MCF 10A (cell line): Measurements from ENCODE around the gene RGS3. TPM values are rescaled to one million over a fixed set of nuclear protein-coding genes. Genes with fewer than 3 reads are reported as not detected.

Experiments
- BruUV-seq: library from RNA; stranded (reverse); fragments of 400-500 nt; replicated peaks from 2 replicates; lab custom pipeline; 2021; lab: Mats Ljungman, UMichigan
- CTCF ChIA-PET: fragments of 300-600 bp; sonication (Branson Sonifier 250); formaldehyde crosslinking; extraction: SDS; loops from one replicate; lab custom pipeline; 2021; ENCODE audit warnings: antibody characterized with exemption, inconsistent platforms; lab: Yijun Ruan, JAX
- POLR2A ChIA-PET: fragments of 300-600, 350-650 bp; sonication (Branson Sonifier 250); formaldehyde crosslinking; extraction: SDS; loops from one replicate; lab custom pipeline; 2020; ENCODE audit warnings: antibody characterized with exemption, inconsistent platforms; lab: Yijun Ruan, JAX
- DNase-seq: peaks from one replicate; pipeline ENCODE4 v3.0.0-alpha.2; 2018; ENCODE audit not compliant: unreplicated experiment
- H3K27ac Mint-ChIP-seq: one replicate; pipeline ENCODE4 v1.8.0; 2022; ENCODE audit warnings: mild to moderate bottlenecking, low read depth, mixed read lengths; ENCODE audit not compliant: unreplicated experiment
- H3K27me3 Mint-ChIP-seq: one replicate; pipeline ENCODE4 v1.8.0; 2022; ENCODE audit warnings: mixed read lengths; ENCODE audit not compliant: insufficient read depth, unreplicated experiment
- H3K36me3 Mint-ChIP-seq: one replicate; pipeline ENCODE4 v1.8.0; 2022; ENCODE audit warnings: mild to moderate bottlenecking, moderate library complexity, mixed read lengths; ENCODE audit not compliant: insufficient read depth, unreplicated experiment
- H3K4me1 Mint-ChIP-seq: one replicate; pipeline ENCODE4 v1.8.0; 2022; ENCODE audit warnings: mixed read lengths; ENCODE audit not compliant: insufficient read depth, unreplicated experiment
- H3K4me3 Mint-ChIP-seq: one replicate; pipeline ENCODE4 v1.8.0; 2022; ENCODE audit warnings: mild to moderate bottlenecking, moderate library complexity, mixed read lengths; ENCODE audit not compliant: unreplicated experiment
- H3K9me3 Mint-ChIP-seq: one replicate; pipeline ENCODE4 v1.8.0; 2022; ENCODE audit warnings: mixed read lengths; ENCODE audit not compliant: unreplicated experiment
- intact Hi-C: fragments of 100-400 bp; cut with micrococcal nuclease; formaldehyde crosslinking; loops from 2 replicates; pipeline ENCODE4 v1.14.1; 2022
- total RNA-seq: library from RNA; stranded (reverse); gene quantifications from 2 replicates; pipeline ENCODE4 v1.2.3, GENCODE V29; 2022
- TF ChIP-seq, protein P1 (sequence below): fragments of 200-600 bp; IDR thresholded peaks from one replicate; pipeline ENCODE4 v1.8.0; 2022; ENCODE audit warnings: antibody characterized with exemption, mild to moderate bottlenecking; ENCODE audit not compliant: unreplicated experiment

RGS3 gene
- total RNA-seq, 1 experiment from 2014 or later = 32.1 TPM

GRCh38 chr9:113421726-113422125 lies 41.8 kb upstream of the RGS3 start:
- Mint-ChIP-seq H3K27me3 (no peaks in the 10 kb centered on the region), H3K9me3 (no peaks in the 10 kb centered on the region), H3K27ac (no peak overlapping the region), H3K4me3 (no peak overlapping the region), H3K4me1 (no peaks in the 10 kb centered on the region), H3K36me3 (no peaks in the 10 kb centered on the region)
- intact Hi-C loops = no loop called here
- DNase-seq = no peak
- POLR2A ChIA-PET = interaction anchor here (1.0 kb wide), 1 partner anchor 18 kb away, joined by 3 read pairs; no protein-coding TSS in a partner anchor
- CTCF ChIA-PET = interaction anchor here (0.6 to 1.0 kb wide), 5 partner anchors 9 to 1034 kb away, joined by 3 to 4 read pairs (median 3); no protein-coding TSS in a partner anchor
- TF ChIP-seq, protein P1, sequence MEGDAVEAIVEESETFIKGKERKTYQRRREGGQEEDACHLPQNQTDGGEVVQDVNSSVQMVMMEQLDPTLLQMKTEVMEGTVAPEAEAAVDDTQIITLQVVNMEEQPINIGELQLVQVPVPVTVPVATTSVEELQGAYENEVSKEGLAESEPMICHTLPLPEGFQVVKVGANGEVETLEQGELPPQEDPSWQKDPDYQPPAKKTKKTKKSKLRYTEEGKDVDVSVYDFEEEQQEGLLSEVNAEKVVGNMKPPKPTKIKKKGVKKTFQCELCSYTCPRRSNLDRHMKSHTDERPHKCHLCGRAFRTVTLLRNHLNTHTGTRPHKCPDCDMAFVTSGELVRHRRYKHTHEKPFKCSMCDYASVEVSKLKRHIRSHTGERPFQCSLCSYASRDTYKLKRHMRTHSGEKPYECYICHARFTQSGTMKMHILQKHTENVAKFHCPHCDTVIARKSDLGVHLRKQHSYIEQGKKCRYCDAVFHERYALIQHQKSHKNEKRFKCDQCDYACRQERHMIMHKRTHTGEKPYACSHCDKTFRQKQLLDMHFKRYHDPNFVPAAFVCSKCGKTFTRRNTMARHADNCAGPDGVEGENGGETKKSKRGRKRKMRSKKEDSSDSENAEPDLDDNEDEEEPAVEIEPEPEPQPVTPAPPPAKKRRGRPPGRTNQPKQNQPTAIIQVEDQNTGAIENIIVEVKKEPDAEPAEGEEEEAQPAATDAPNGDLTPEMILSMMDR = no peak
- BruUV-seq = no TSS peak

DNA sequence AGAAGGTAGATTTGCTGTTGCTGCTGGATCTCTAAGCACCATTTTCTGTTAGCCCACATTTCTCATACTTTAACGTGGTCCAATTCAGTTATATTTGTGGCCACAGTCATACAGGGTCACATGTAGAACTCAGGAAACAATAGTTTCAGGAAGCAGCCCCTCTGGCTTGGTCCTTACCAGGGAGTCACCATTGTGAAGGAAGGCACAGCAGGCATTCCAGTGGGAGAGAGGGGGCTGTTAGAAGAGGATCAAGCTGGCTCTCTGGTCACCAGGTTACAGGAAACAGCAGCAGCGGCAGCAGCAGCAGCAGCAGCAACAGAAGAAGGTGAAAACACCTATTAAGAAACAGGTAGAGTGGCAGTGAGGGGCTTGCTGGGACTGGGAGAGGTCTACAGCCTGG lies 38.5 kb upstream of the RGS3 start:
- no peaks in the 10 kb centered on the region for H3K9me3 Mint-ChIP-seq
- CTCF ChIA-PET = interaction anchor here (0.7 to 1.3 kb wide), 4 partner anchors 21 to 231 kb away, joined by 3 to 9 read pairs (median 4); no protein-coding TSS in a partner anchor
- H3K36me3 Mint-ChIP-seq = no peaks in the 10 kb centered on the region
- no TSS peak for BruUV-seq
- DNase-seq = no peak
- H3K4me1 Mint-ChIP-seq = peaks cover 6% of the 10 kb centered on the region
- TF ChIP-seq, protein P1 = no peak
- no peak overlapping the region for H3K4me3 Mint-ChIP-seq
- intact Hi-C loops = no loop called here
- POLR2A ChIA-PET = interaction anchor here (1.1 kb wide), 1 partner anchor 15 kb away, joined by 3 read pairs; the partner anchor contains the start of genes C9orf43 and POLE3
- no peaks in the 10 kb centered on the region for H3K27me3 Mint-ChIP-seq
- H3K27ac Mint-ChIP-seq = no peak overlapping the region

- Mint-ChIP-seq H3K27me3 (no peaks in the 10 kb centered on the region), H3K9me3 (no peaks in the 10 kb centered on the region), H3K4me3 (no peak overlapping the region), H3K4me1 (peaks cover 6% of the 10 kb centered on the region), H3K27ac (no peak overlapping the region), H3K36me3 (no peaks in the 10 kb centered on the region)
- TF ChIP-seq, protein P1 = no peak
- no peak for DNase-seq
- intact Hi-C loops = no loop called here
- ChIA-PET POLR2A (no interaction called here), CTCF (interaction anchor here (1.2 to 1.5 kb wide), 2 partner anchors 10 to 229 kb away, joined by 4 to 5 read pairs; no protein-coding TSS in a partner anchor)
- BruUV-seq = no TSS peak
These were observed 36.8 kb upstream of the RGS3 start for GRCh38 chr9:113426701-113427100.

- POLR2A ChIA-PET = no interaction called here
- H3K36me3 Mint-ChIP-seq = no peaks in the 10 kb centered on the region
These were observed 35.9 kb upstream of the RGS3 start for GRCh38 chr9:113427629-113428028.

More at GRCh38 chr9:113427629-113428028, 35.9 kb upstream of the RGS3 start:
- BruUV-seq = no TSS peak
- Mint-ChIP-seq H3K4me3 (no peak overlapping the region), H3K9me3 (no peaks in the 10 kb centered on the region), H3K27me3 (peaks cover 5% of the 10 kb centered on the region), H3K4me1 (peaks cover 6% of the 10 kb centered on the region), H3K27ac (peak overlapping the region; percentile 76)
- TF ChIP-seq, protein P1 = no peak
- CTCF ChIA-PET = interaction anchor here (0.5 to 1.5 kb wide), 2 partner anchors 11 to 92 kb away, joined by 3 to 5 read pairs; no protein-coding TSS in a partner anchor
- intact Hi-C loops = no loop called here
- DNase-seq = peak; percentile 68
